Colonic mucosa (tissue), 4 donors: ENCODE measurements around the gene PLEKHJ1. TPM values are rescaled to one million over a fixed set of nuclear protein-coding genes. Genes with fewer than 3 reads are reported as not detected.

Experiments
- DNase-seq: peaks from one replicate; pipeline ENCODE4 v3.0.0-alpha.2; 2020
- H3K27ac ChIP-seq: fragments of 200-600 bp; one replicate; pipeline ENCODE4 v1.8.0; 2021
- H3K27me3 ChIP-seq: fragments of 200-600 bp; one replicate; pipeline ENCODE4 v1.8.0; 2021
- H3K36me3 ChIP-seq: fragments of 200-600 bp; one replicate; pipeline ENCODE4 v1.8.0; 2021
- H3K4me1 ChIP-seq: fragments of 200-600 bp; one replicate; pipeline ENCODE4 v1.8.0; 2021; ENCODE audit warnings: mild to moderate bottlenecking
- H3K4me3 ChIP-seq: fragments of 200-600 bp; one replicate; pipeline ENCODE4 v1.8.0; 2021
- H3K9ac ChIP-seq, 2 donors: one replicate each; pipeline ENCODE4 v1.7.0; 2013; ENCODE audit warnings: control low read depth in 2 of 2, low read depth in 2 of 2, low read length in 2 of 2
- H3K9me3 ChIP-seq: fragments of 200-600 bp; one replicate; pipeline ENCODE4 v1.8.0; 2021
- CTCF ChIP-seq: fragments of 200-600 bp; IDR thresholded peaks from one replicate; pipeline ENCODE4 v1.8.0; 2022; ENCODE audit warnings: antibody characterized with exemption, mild to moderate bottlenecking
- intact Hi-C: fragments of 100-400 bp; cut with DNase I; formaldehyde crosslinking; loops from one replicate; pipeline ENCODE4 v1.14.1; 2022
- total RNA-seq, 2 donors: library from RNA; stranded (reverse); fragmentation: NEBNext Ultra II Directional in 1 of 2; extraction: Animal tissue kit (Norgen Biotek cat#: 25700) in 1 of 2; gene quantifications; one replicate each; pipeline ENCODE4 v1.2.1, GENCODE V29; 2021
- donor health status: healthy.
- donor health status: DM: no; HTN: no; CAD: no.
- donor health status: DM: no; HTN: no; CAD: no.

Gene PLEKHJ1
- total RNA-seq, 2 donors from 2014 or later = 176 to 238 TPM

- H3K27me3 ChIP-seq = no peaks in the 10 kb centered on the region
- no peak for TF ChIP-seq CTCF
- H3K36me3 ChIP-seq = peaks cover 15% of the 10 kb centered on the region
- DNase-seq = no peak
- no peaks in the 10 kb centered on the region for H3K9me3 ChIP-seq
- no peak overlapping the region for H3K4me3 ChIP-seq
- no peak overlapping the region for H3K27ac ChIP-seq
- intact Hi-C loops = no loop called here
- H3K9ac ChIP-seq = no peak overlapping the region
- peaks cover 14% of the 10 kb centered on the region for H3K4me1 ChIP-seq
These were observed 7.4 kb upstream of the PLEKHJ1 start for GRCh38 chr19:2243274-2244124.

DNA sequence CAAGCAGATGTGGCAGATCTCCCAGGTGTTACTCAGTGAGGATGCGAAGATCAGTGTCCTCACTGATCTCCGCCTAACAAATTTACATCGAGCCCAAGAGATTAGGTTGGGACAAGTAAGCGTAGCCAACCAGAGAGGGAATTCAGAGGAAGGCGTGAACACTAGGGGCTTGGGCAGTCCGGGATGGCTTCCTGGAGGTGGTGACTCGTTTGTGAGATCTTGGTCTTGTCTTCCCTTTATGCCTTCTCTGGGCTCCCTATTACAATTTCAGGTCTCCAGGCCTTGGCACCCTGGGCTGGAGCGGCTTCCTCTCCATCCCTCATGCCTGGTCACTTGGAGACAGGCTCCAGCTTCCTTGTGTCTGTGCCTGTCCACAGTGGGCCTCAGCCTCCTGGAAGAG, 6.7 kb upstream of the PLEKHJ1 start:
- Histone ChIP-seq H3K4me1 (peaks cover 19% of the 10 kb centered on the region), H3K36me3 (peaks cover 15% of the 10 kb centered on the region), H3K27ac (no peak overlapping the region)

DNA sequence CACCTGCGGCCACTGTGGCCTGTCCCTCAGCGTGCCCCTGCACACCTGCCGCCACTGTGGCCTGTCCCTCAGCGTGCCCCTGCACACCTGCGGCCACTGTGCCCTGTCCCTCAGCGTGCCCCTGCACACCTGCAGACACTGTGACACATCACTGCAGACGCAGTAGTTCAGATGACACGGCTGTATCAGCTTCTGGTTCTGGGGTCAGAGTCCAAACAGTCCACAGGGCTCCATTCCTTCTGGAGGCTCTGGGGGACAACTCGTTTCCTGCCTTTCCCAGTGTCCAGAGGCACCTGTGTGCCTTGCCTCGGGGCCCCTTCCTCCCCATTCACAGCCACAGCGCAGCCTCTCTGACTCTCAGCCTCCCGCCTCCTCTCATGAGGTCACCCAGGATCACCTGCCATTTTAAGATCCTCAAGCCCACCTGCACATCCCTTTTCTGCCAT, 6.0 kb upstream of the PLEKHJ1 start:
- H3K36me3 ChIP-seq = peaks cover 15% of the 10 kb centered on the region
- no peak for TF ChIP-seq CTCF
- DNase-seq = no peak
- intact Hi-C loops = no loop called here
- H3K9ac ChIP-seq = peak overlapping the region in 1 of 2 donors; percentile 19
- no peaks in the 10 kb centered on the region for H3K9me3 ChIP-seq
- H3K27me3 ChIP-seq = no peaks in the 10 kb centered on the region
- no peak overlapping the region for H3K27ac ChIP-seq
- no peak overlapping the region for H3K4me3 ChIP-seq
- H3K4me1 ChIP-seq = peaks cover 24% of the 10 kb centered on the region

More for the DNA sequence above, 6.7 kb upstream of the PLEKHJ1 start:
- H3K27me3 ChIP-seq = no peaks in the 10 kb centered on the region
- peak overlapping the region in 1 of 2 donors; percentile 19 for H3K9ac ChIP-seq
- no peak overlapping the region for H3K4me3 ChIP-seq
- intact Hi-C loops = no loop called here
- no peak for DNase-seq
- no peak for TF ChIP-seq CTCF
- no peaks in the 10 kb centered on the region for H3K9me3 ChIP-seq

- no peak for DNase-seq
- peaks cover 24% of the 10 kb centered on the region for H3K4me1 ChIP-seq
- H3K27me3 ChIP-seq = no peaks in the 10 kb centered on the region
- H3K9me3 ChIP-seq = no peaks in the 10 kb centered on the region
- no peak overlapping the region for H3K27ac ChIP-seq
- intact Hi-C loops = no loop called here
- H3K4me3 ChIP-seq = no peak overlapping the region
- peak overlapping the region; percentile 43 to 57 for H3K9ac ChIP-seq
- no peak for TF ChIP-seq CTCF
- peaks cover 15% of the 10 kb centered on the region for H3K36me3 ChIP-seq
These were observed 5.0 kb upstream of the PLEKHJ1 start for GRCh38 chr19:2240881-2241760.
